GM19395 (cell line): ENCODE data around the gene COL15A1.
"Not testable (repeated sequence)": the region's sequence is repeated elsewhere in the genome, so short reads cannot be mapped to it uniquely, and the experiment has no call there.

Experiments
- ATAC-seq: cut with Tn5 transposase; IDR thresholded peaks from one replicate; pipeline ENCODE4 v1.9.1; 2021; ENCODE audit warnings: mild to moderate bottlenecking, moderate library complexity; ENCODE audit not compliant: unreplicated experiment

Gene COL15A1

GRCh38 chr9:98943682-98944056 lies at the start of gene COL15A1:
Gene COL15A1 (plus strand): TSS chr9:98943907. CDS start chr9:98944062, 155 bp downstream.
- ATAC-seq: no peak

DNA sequence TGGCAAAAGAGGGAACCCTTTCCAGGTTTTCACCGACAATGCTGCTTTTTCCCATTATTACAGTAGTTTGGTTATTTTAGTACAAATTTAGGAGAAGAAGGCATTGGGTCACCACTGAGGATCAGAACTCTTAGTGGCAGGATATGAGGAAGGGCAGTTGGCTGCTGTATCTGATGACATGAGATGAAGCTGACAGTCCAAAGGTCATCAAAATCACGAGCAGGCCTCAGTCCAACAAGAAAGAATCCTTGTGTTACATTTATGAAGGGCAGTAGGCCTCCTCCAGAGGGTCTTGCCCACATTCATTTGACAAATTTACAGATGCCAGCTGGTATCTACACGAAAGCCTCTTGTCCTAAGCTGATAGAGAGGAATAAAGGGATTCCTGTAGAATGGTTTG lies 49.5 kb upstream of the COL15A1 start:
- no peak for ATAC-seq

- ATAC-seq: no peak
Measured at GRCh38 chr9:98894761-98895160, 48.9 kb upstream of the COL15A1 start.

- ATAC-seq: no peak
Measured at GRCh38 chr9:98896632-98897031, 47.1 kb upstream of the COL15A1 start.

- ATAC-seq: no peak
Measured at GRCh38 chr9:98897745-98898144, 46.0 kb upstream of the COL15A1 start.

- no peak for ATAC-seq
Measured at GRCh38 chr9:98899408-98900056, 44.2 kb upstream of the COL15A1 start.

- no peak for ATAC-seq
Measured at GRCh38 chr9:98900244-98900643, 43.5 kb upstream of the COL15A1 start.

- ATAC-seq: no peak
Measured at GRCh38 chr9:98900725-98901124, 43.0 kb upstream of the COL15A1 start.

- ATAC-seq: not testable (repeated sequence)
Measured at GRCh38 chr9:98901843-98902242, 41.9 kb upstream of the COL15A1 start.

DNA sequence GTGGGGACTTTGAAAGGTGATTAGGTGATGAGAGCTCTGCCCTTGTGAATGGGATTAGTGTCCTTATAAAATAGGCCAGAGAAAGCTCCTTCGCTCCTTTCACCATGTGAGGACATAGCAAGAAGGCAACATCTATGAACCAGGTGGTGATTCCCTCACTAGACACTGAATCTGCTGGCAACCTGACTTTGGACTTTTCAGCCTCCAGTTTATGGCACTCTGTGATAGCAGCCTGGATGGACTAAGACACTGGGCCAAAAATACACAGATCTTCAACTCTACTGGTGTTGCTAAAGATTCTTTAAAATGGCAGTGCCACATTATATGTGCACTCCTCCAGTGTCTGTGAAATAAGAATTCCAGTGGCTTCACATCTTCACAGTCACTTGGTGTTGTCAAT lies 41.2 kb upstream of the COL15A1 start:
- no peak for ATAC-seq

DNA sequence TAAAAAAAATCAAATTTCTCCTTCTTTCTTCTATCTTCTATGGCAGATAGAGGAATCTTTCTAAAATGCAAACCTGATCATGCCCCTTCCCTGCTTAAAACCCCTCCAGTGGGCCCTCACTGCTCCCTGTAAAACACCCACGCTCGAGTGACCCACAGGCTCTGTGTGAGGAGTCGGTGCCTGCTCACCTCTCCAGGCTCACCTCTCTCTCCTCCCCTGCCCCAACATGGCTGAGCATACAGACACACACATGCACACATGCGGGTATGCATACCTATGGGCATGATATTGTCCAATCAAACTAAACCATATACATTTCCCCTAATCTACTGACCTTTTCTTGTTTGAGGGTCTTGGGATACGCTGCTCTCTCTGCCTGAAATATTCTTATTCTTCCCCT lies 40.8 kb upstream of the COL15A1 start:
- no peak for ATAC-seq

DNA sequence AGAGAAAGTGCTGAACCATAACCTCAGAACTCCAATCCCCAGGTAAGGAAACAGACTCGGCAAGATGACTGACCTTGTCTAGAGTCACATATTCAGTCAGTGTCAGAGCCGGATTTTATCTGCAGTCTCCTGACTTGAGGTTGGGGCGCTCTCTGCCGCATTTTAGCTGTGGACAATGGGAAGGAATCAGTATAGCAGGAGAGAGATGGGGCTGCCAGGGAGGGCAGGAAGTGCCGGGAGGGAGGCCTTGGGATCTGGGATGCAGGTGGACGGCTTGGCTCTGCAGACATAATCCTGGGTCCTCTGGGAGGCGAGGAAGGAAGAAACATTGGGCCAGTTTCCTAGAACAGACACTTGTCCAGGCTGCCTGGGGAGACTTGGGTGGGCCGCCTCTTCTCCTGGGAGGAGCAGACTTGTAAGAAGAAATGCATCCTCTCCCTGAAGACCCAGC lies 39.7 kb upstream of the COL15A1 start:
- ATAC-seq: no peak

- no peak for ATAC-seq
Measured at GRCh38 chr9:98905015-98905414, 38.7 kb upstream of the COL15A1 start.

- no peak for ATAC-seq
Measured at GRCh38 chr9:98906273-98907040, 37.2 kb upstream of the COL15A1 start.

GRCh38 chr9:98907055-98907454 lies 36.7 kb upstream of the COL15A1 start:
- ATAC-seq: no peak

GRCh38 chr9:98908897-98909634 lies 34.6 kb upstream of the COL15A1 start:
- no peak for ATAC-seq

GRCh38 chr9:98909935-98910334 lies 33.8 kb upstream of the COL15A1 start:
- ATAC-seq: no peak

DNA sequence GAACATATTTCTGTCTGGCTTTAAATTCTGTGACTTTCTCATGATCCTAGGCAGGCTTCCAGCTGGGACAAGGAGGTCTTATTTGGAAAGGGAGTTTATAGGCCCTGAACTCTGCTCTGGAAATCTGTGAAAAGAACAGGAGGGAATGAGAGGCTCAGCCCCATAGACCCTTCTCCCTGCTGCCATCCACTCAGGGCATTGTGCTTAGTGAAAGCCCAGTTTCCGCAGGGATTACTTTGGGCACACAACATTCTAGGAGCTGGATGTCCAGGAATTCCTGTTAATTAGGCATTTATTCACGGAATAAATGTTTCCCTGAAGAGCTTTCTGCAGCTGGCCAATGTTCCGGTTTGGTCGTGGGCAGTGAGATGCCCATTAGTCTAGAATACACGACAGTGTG lies 32.7 kb upstream of the COL15A1 start:
- ATAC-seq: no peak

- not testable (repeated sequence) for ATAC-seq
Measured at GRCh38 chr9:98911738-98912137, 32.0 kb upstream of the COL15A1 start.

- no peak for ATAC-seq
Measured at GRCh38 chr9:98912450-98912849, 31.3 kb upstream of the COL15A1 start.

- no peak for ATAC-seq
Measured at GRCh38 chr9:98913044-98913443, 30.7 kb upstream of the COL15A1 start.

DNA sequence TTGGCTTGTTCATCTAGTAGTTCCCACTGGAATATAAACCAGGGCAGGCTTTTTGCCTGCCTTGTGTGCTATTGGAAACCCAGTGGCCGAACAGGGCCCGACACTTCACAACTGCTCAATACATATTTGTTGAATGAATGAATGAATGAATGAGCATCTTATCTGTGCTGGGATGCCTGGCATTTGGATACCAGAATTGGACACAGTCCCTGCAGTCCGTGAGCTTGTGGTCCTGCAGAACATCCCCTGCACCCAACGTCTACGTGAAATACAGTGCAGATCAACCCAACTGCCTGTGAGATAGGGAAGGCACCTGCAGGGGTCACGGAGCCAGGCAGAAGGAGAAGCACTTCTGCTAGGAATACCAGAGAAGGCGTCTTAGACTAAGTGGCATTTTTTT lies 30.0 kb upstream of the COL15A1 start:
- no peak for ATAC-seq
